GM23338 (cell line): ENCODE data around the gene HTR2A. TPM values are rescaled to one million over a fixed set of nuclear protein-coding genes. Genes with fewer than 3 reads are reported as not detected.

Experiments
- ATAC-seq: fragments of 200-7000 bp; cut with Tn5 transposase; 3 replicates; pipeline ENCODE4 v1.9.1; 2020
- DNase-seq: peaks from one replicate; pipeline ENCODE4 v3.0.0-alpha.2; 2015; ENCODE audit warnings: low spot score
- H2AFZ ChIP-seq: fragments of 200-600 bp; sonication (generic); 2 replicates; pipeline ENCODE4 v1.8.0; 2016; ENCODE audit warnings: antibody characterized with exemption, mild to moderate bottlenecking, moderate library complexity
- H3F3A ChIP-seq: fragments of 200-600 bp; sonication (generic); replicated peaks from 2 replicates; pipeline ENCODE4 v1.8.0; 2017; ENCODE audit warnings: antibody characterized with exemption, mixed run types, low read depth
- H3K27ac ChIP-seq: fragments of 200-600 bp; sonication (generic); 2 replicates; pipeline ENCODE4 v1.6.1; 2016; ENCODE audit warnings: low read depth
- H3K27me3 ChIP-seq: fragments of 200-600 bp; sonication (generic); 2 replicates; pipeline ENCODE4 v1.8.0; 2016; ENCODE audit warnings: mild to moderate bottlenecking, mixed run types, moderate library complexity; ENCODE audit not compliant: insufficient read depth
- H3K36me3 ChIP-seq: fragments of 200-600 bp; sonication (generic); 2 replicates; pipeline ENCODE4 v1.8.0; 2016; ENCODE audit warnings: mild to moderate bottlenecking; ENCODE audit not compliant: insufficient read depth
- H3K4me1 ChIP-seq: fragments of 200-600 bp; sonication (generic); 2 replicates; pipeline ENCODE4 v1.8.0; 2016; ENCODE audit warnings: mild to moderate bottlenecking, moderate library complexity; ENCODE audit not compliant: insufficient read depth
- H3K4me2 ChIP-seq: fragments of 200-600 bp; sonication (generic); 2 replicates; pipeline ENCODE4 v1.7.1; 2017; ENCODE audit warnings: mixed run types
- H3K4me3 ChIP-seq: fragments of 200-600 bp; sonication (generic); 2 replicates; pipeline ENCODE4 v1.6.1; 2016; ENCODE audit warnings: mixed run types
- H3K79me2 ChIP-seq: fragments of 200-600 bp; sonication (generic); replicated peaks from 2 replicates; pipeline ENCODE4 v1.8.0; 2017; ENCODE audit warnings: mild to moderate bottlenecking; ENCODE audit not compliant: insufficient read depth
- H3K9me2 ChIP-seq: fragments of 200-600 bp; sonication (generic); 2 replicates; pipeline ENCODE4 v1.8.0; 2017; ENCODE audit not compliant: insufficient read depth
- H4K20me1 ChIP-seq: fragments of 200-600 bp; sonication (generic); replicated peaks from 2 replicates; pipeline ENCODE4 v1.8.0; 2017; ENCODE audit warnings: mild to moderate bottlenecking; ENCODE audit not compliant: insufficient read depth
- H3K27ac Mint-ChIP-seq: 2 replicates; pipeline ENCODE4 v1.8.0; 2020; ENCODE audit warnings: inconsistent platforms, mild to moderate bottlenecking, moderate library complexity, mixed read lengths
- H3K27me3 Mint-ChIP-seq: 3 replicates; pipeline ENCODE4 v1.8.0; 2022; ENCODE audit warnings: low read depth, mild to moderate bottlenecking, moderate library complexity, mixed read lengths, inconsistent platforms; ENCODE audit not compliant: insufficient read depth, poor library complexity
- H3K36me3 Mint-ChIP-seq: 3 replicates; pipeline ENCODE4 v1.8.0; 2021; ENCODE audit warnings: low read depth, mild to moderate bottlenecking, inconsistent platforms, moderate library complexity, mixed read lengths
- H3K4me1 Mint-ChIP-seq: 3 replicates; pipeline ENCODE4 v1.8.0; 2020; ENCODE audit warnings: mild to moderate bottlenecking, inconsistent platforms, mixed read lengths
- H3K4me3 Mint-ChIP-seq: 3 replicates; pipeline ENCODE4 v1.8.0; 2021; ENCODE audit warnings: moderate library complexity, mild to moderate bottlenecking, inconsistent platforms, mixed read lengths
- H3K9me3 Mint-ChIP-seq: 3 replicates; pipeline ENCODE4 v1.8.0; 2020; ENCODE audit warnings: moderate library complexity, mild to moderate bottlenecking, inconsistent platforms, mixed read lengths
- CREB1 ChIP-seq: fragments of 250-450 bp; sonication (Bioruptor Pico); IDR thresholded peaks from 2 replicates; pipeline ENCODE4 v1.5.0; 2020; ENCODE audit warnings: low read depth, mild to moderate bottlenecking, moderate library complexity
- ETS1 ChIP-seq: IDR thresholded peaks from 2 replicates; pipeline ENCODE4 v1.6.1; 2016; ENCODE audit warnings: antibody characterized with exemption
- EZH2 ChIP-seq: fragments of 200-600 bp; sonication (generic); IDR thresholded peaks from one replicate; pipeline ENCODE4 v1.8.0; 2017; ENCODE audit warnings: antibody characterized with exemption, mild to moderate bottlenecking, low read depth; ENCODE audit not compliant: unreplicated experiment
- EZH2phosphoT487 ChIP-seq: fragments of 200-600 bp; sonication (generic); IDR thresholded peaks from one replicate; pipeline ENCODE4 v1.8.1; 2018; ENCODE audit warnings: antibody characterized with exemption; ENCODE audit not compliant: unreplicated experiment
- JUNB ChIP-seq: IDR thresholded peaks from one replicate; pipeline ENCODE4 v1.6.1; 2016; ENCODE audit warnings: antibody characterized with exemption; ENCODE audit not compliant: unreplicated experiment
- NANOG ChIP-seq: IDR thresholded peaks from 2 replicates; pipeline ENCODE4 v1.6.1; 2016; ENCODE audit warnings: antibody characterized with exemption, borderline replicate concordance
- POLR2AphosphoS5 ChIP-seq: IDR thresholded peaks from 2 replicates; pipeline ENCODE4 v1.6.1; 2016; ENCODE audit warnings: antibody characterized with exemption, low read depth
- REST ChIP-seq: IDR thresholded peaks from one replicate; pipeline ENCODE4 v1.6.1; 2018; ENCODE audit warnings: antibody characterized with exemption; ENCODE audit not compliant: unreplicated experiment
- STAT1 ChIP-seq: IDR thresholded peaks from one replicate; pipeline ENCODE4 v1.6.1; 2016; ENCODE audit warnings: antibody characterized with exemption; ENCODE audit not compliant: unreplicated experiment
- ZNF114 ChIP-seq: fragments of 250-450 bp; sonication (Bioruptor Pico); IDR thresholded peaks from 2 replicates; pipeline ENCODE4 v1.5.0; 2020; ENCODE audit warnings: mild to moderate bottlenecking, moderate library complexity
- ZNF331 ChIP-seq: fragments of 250-450 bp; sonication (Bioruptor Pico); IDR thresholded peaks from 2 replicates; pipeline ENCODE4 v1.5.0; 2020; ENCODE audit warnings: low read depth, mild to moderate bottlenecking, moderate library complexity
- ZNF462 ChIP-seq: fragments of 250-450 bp; sonication (Bioruptor Pico); IDR thresholded peaks from 2 replicates; pipeline ENCODE4 v1.5.0; 2020; ENCODE audit warnings: mild to moderate bottlenecking, moderate library complexity
- polyA plus RNA-seq: library from polyadenylated mRNA; unstranded; fragments of >200 nt; fragmentation: Nextera tagmentation; extraction: Ambion mirVana; gene quantifications from 2 replicates; pipeline ENCODE4 v1.2.1, GENCODE V29; 2016
- total RNA-seq: library from RNA; depleted of rRNA; stranded (reverse); fragments of >200 nt; shearing (Covaris generic); gene quantifications from 2 replicates; pipeline ENCODE4 v1.2.3, GENCODE V29; 2014
- TF ChIP-seq, protein P1 (sequence below), 2 experiments: fragments of 200-600 bp in 1 of 2; sonication (generic) in 1 of 2; conservative IDR thresholded peaks; 2 replicates each; pipeline versions ENCODE4 v1.5.1 to v1.6.1; 2016 to 2017; ENCODE audit warnings: antibody characterized with exemption in 2 of 2, low read depth in 2 of 2, mild to moderate bottlenecking in 2 of 2, moderate library complexity in 1 of 2

HTR2A gene
- total and polyA plus RNA-seq, 2 experiments from 2014 or later = not detected

- Mint-ChIP-seq H3K4me1 (peaks cover 4% of the 10 kb centered on the region; the same call in 2 of the 3 replicates), H3K9me3 (no peaks in the 10 kb centered on the region), H3K27me3 (peaks cover 2% of the 10 kb centered on the region), H3K36me3 (no peaks in the 10 kb centered on the region), H3K4me3 (no peak overlapping the region), H3K27ac (no peak overlapping the region)
- no peaks in the 10 kb centered on the region for H3K4me1 ChIP-seq
- no peaks in the 10 kb centered on the region for H3K27me3 ChIP-seq
- no peak overlapping the region for H3K4me3 ChIP-seq
- no peaks in the 10 kb centered on the region for H3F3A ChIP-seq
- no peak overlapping the region for H2AFZ ChIP-seq
- no peaks in the 10 kb centered on the region for H4K20me1 ChIP-seq
- no peak overlapping the region for H3K27ac ChIP-seq
- no peak for ATAC-seq
- H3K79me2 ChIP-seq = no peaks in the 10 kb centered on the region
- no peaks in the 10 kb centered on the region for H3K36me3 ChIP-seq
- no peak for TF ChIP-seq ZNF114
- TF ChIP-seq REST = no peak
- no peak for TF ChIP-seq EZH2
- TF ChIP-seq NANOG = no peak
- no peak for TF ChIP-seq ZNF331 (CRISPR knock-in tag)
- no peak for TF ChIP-seq CREB1 (CRISPR knock-in tag)
- TF ChIP-seq ZNF462 (CRISPR knock-in tag) = no peak
- no peak for TF ChIP-seq STAT1
- TF ChIP-seq POLR2AphosphoS5 = no peak
- TF ChIP-seq EZH2phosphoT487 = no peak
- TF ChIP-seq, protein P1, sequence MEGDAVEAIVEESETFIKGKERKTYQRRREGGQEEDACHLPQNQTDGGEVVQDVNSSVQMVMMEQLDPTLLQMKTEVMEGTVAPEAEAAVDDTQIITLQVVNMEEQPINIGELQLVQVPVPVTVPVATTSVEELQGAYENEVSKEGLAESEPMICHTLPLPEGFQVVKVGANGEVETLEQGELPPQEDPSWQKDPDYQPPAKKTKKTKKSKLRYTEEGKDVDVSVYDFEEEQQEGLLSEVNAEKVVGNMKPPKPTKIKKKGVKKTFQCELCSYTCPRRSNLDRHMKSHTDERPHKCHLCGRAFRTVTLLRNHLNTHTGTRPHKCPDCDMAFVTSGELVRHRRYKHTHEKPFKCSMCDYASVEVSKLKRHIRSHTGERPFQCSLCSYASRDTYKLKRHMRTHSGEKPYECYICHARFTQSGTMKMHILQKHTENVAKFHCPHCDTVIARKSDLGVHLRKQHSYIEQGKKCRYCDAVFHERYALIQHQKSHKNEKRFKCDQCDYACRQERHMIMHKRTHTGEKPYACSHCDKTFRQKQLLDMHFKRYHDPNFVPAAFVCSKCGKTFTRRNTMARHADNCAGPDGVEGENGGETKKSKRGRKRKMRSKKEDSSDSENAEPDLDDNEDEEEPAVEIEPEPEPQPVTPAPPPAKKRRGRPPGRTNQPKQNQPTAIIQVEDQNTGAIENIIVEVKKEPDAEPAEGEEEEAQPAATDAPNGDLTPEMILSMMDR (conservative IDR thresholded peaks at IDR 0.05; ENCODE audit: low read depth in 2 of 2) = no peak
- no peak for TF ChIP-seq JUNB
- no peak for TF ChIP-seq ETS1
- DNase-seq = no peak
- H3K4me2 ChIP-seq = no peak overlapping the region
- no peaks in the 10 kb centered on the region for H3K9me2 ChIP-seq
Measured at GRCh38 chr13:46855166-46855565, 41.7 kb downstream of the HTR2A start.
